Stimulated activated CD4-positive, alpha-beta T cell treated with anti-CD3 and anti-CD28 coated beads, TNF-alpha, amount 100 ng/mL, for 4 hours (primary cell): ENCODE data around the gene SLF2.
"Not testable (repeated sequence)": the region's sequence is repeated elsewhere in the genome, so short reads cannot be mapped to it uniquely, and the experiment has no call there.

Source experiments
- DNase-seq, 3 experiments: peaks; one replicate each; pipeline ENCODE4 v3.0.0-alpha.2; 2020; ENCODE audit warnings: low read depth in 3 of 3

Gene SLF2

DNA sequence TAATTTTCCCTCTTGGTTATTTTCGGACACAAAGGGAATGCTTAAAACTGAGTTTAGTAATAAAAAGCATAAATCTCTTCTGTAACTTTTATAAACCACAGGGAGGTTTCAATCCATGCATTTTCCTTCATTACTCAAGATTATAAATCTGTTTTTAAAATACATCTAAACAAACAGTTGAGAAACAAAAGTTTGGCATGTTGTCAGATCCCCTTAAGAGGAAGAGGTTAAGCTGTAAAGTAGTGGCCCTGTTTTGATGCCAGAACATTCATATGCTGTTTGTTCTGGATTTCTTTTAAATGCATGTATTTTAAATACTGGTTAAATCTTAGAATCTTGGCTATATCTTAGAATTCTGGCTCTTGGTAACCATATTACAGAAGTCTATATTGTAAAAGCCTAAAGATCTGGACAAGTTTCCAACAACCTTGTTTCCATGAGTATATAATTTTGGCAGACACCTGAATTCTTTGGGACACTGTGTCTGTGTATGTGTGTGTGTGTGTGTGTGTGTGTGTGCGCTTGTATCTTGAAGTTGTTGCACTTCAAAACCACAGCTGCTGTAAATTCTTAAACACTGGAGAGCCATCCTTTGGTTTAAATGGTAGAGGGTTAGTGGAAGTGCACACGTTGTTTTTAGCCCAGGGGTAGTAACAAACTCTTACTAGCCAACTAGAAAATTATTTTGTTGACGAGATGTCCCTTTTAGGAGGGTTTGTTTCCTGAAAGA lies 49.8 kb downstream of the SLF2 start:
- DNase-seq = no peak

GRCh38 chr10:100963826-100964225 lies 51.1 kb downstream of the SLF2 start:
- no peak for DNase-seq

GRCh38 chr10:100965820-100966219 lies 53.1 kb downstream of the SLF2 start:
- no peak for DNase-seq

DNA sequence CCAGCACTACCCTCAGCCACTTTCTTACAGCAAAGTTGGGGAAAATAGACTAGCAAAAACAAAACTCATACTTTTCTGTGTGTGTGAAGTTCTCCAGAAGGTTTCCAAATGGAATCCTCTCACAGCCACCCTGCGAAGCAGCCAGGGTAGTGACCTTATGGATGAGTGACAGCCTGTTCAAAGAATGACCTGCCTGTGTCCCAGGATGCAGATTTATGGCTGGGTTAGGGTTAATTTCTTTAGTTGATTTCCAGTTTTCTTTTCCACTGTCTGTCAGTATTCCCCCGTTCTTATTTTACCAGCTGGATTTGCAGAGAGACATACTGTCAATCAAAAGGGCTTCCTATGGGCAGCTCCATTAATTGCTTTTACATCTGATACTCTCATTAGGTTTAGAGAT lies 54.1 kb downstream of the SLF2 start:
- DNase-seq = no peak

GRCh38 chr10:100967332-100967731 lies 54.6 kb downstream of the SLF2 start:
- DNase-seq = no peak

DNA sequence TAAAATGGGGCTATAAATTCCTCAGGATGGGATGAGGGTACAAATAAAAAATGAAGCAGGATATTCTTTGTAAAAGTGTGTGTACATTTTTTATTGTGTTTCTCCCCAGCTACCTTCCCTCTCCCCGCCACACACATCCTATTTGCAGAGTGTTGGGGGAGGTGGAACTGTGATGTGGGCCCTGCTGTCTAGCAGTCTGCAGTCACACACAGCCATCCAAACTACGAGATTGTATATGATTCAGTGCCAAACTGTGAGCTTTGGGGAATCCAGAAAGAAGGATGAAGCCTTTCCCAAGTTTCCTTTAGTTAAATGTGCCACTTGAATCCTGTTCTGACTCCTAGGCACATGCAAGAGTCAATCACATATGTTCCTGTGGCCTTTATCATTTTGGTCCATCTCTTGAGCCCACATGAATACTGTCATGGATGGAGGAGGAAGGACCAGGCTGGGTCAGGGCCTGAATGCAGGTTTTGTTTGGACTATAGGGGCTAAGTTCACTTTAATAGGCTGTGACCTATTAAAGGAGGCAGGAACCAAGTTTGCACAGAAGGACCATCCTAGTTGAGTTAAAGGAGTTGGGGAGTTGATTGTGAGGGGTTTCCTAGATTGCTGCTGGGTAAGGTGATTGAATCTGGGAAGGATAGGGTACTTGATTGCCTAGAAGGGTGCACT lies 55.4 kb downstream of the SLF2 start:
- no peak for DNase-seq

DNA sequence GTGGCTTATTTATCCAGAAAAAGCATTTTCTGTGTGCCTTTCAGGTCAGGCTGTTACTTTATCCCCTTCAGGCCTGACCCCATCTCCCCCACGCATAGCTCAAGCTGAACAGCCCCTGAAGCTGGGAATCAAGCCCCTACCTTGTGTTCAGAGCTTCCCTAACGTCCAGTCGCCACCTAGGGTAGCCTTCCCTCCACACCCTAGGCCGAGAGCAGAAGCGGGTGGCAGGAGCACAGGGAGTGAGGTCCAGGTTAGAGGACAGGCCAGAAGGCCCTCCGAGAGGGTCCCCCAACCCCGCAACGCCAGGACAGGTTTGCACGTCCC lies 56.1 kb downstream of the SLF2 start:
- DNase-seq = no peak

DNA sequence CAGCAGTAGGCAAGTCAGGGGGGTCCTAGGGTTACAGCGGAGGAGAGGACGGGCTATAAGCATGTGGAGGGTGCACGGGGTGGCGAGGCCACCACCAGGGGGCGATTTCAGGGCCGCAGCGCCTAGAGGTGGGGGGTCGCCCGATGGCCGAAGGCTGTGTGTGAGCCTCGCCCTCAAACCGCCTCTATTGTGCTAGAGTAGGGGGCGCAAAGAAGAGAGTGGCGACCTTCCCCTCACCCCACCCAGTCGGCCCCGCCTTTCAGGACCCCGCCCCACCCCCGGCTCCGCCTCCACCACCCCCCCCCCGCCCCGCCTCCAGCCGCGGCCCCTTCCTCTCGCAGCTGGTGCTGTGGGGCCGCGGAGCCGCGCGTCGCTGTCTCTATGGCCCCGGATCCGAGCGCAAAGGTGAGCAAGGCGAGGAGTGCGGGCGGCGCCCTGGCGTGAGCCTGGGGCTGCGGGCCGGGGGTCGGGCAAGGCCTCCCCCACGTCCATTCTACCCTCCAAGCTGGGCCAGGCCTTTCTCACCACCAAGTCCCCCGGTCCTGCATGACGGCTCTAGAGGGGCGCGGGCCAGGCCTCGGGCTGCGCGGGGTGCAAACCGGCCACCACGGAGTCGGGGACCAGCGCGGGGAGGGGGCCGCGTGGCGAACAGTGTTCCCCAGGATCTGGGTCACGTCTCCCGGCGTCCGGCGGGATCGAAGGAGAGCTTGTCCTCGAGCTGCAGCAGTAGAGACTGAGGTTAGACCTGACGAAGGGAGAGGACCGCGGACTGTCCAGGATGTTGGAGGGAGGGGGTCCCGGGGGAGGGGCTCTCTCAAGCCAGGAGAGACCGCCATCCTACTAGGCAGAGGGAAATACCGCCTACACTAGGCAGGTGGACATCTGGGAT lies 56.7 kb downstream of the SLF2 start, which contains the start of gene SEMA4G:
TSS of gene SEMA4G (plus strand) at position 318 of the 889 bp plus-strand sequence. CDS start 3,409 bp downstream, outside the sequence.
- DNase-seq = peak in 1 of 3 experiments; percentile 19

- DNase-seq = peak in 1 of 3 experiments; percentile 17
Observed at GRCh38 chr10:100970076-100970913, 57.5 kb downstream of the SLF2 start.

DNA sequence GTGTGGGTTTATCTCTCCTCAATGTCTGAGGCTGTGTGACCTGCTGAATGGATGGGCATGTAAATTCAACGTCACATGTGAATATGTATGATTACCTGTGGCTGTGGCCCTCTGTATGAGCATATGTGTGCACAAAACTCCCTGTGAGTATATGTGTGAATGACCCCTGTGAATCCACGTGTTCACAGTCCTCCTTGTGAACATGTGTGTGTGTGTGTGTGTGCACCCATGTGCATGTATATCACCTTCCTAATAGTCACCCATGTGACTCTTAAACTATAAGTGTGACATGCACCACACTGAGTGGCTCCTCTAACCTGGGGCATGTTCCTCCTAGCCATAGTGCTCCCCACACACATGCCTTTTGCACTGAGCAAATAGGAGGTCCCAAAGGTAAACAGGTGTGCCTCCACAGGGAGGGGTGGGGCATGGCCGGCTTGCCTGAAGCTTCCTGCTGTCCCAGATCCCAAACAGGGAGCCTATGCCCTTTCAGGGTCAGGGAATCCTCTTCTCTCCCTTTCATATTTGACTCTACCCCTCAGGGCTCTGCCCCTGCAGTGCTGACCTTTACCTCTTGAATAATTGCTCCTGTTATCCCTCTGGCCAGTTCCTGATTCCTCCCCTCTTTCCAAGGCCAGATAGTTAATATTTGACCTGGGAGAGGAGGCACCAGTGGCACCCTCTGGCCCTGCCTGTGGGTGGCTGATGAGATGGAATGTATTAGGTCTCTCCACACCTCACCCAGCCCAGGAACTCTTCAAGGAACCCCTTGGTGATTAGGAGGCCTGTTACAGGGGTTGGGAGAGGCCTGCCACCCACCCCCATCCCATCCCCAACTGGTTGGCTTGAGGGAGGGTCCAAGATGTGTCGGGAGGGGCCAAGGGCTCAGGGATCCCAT lies 58.4 kb downstream of the SLF2 start:
- DNase-seq = no peak

GRCh38 chr10:100972115-100972903 lies 59.5 kb downstream of the SLF2 start:
- no peak for DNase-seq

- DNase-seq = no peak
Observed at GRCh38 chr10:100972904-100973535, 60.3 kb downstream of the SLF2 start.

- not testable (repeated sequence) for DNase-seq
Observed at GRCh38 chr10:100975397-100975796, 62.6 kb downstream of the SLF2 start.

GRCh38 chr10:100976906-100977305 lies 64.1 kb downstream of the SLF2 start:
- DNase-seq = no peak

DNA sequence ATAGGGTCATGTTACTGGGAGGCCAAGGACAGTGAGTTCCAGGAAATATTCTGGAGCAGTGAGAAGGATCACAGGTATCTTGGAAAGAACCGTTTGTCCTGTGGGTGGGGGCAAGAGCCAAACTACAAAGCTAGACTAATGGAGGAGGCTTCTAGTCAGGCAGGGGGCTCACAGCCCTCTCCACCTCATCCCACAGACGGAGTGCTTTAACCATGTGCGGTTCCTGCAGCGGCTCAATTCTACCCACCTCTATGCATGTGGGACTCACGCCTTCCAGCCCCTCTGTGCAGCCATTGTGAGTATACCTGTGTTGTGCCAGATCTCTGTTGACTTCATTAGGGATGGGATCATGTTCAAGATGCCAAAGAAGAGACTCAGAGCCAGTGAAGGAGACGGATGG lies 64.7 kb downstream of the SLF2 start:
- no peak for DNase-seq

DNA sequence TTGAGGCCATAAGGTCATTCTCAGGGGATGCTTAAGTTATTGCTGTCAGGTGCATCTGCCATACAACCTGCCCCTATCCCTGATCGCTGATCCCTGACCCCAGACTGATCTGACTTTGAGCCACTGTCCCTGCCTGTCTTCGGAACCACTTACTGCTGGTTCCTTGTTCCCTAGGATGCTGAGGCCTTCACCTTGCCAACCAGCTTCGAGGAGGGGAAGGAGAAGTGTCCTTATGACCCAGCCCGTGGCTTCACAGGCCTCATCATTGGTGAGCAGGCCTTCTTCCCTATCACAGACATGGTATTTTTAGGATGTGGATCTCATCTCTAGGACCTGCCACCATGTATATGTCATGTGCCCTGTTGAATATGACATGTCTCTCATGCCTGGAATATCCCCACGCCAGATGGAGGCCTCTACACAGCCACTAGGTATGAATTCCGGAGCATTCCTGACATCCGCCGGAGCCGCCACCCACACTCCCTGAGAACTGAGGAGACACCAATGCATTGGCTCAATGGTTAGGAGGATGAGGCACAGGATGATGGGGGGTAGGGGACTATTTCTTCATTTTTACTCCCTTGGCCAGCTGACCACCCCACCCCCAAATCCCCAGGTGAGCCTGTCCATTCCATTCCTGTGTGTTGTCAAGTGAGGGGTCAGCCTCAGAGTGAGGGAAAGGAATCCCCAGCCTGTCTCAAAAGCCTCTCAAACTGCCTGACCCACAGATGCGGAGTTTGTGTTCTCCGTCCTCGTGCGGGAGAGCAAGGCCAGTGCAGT lies 65.5 kb downstream of the SLF2 start:
- no peak for DNase-seq

DNA sequence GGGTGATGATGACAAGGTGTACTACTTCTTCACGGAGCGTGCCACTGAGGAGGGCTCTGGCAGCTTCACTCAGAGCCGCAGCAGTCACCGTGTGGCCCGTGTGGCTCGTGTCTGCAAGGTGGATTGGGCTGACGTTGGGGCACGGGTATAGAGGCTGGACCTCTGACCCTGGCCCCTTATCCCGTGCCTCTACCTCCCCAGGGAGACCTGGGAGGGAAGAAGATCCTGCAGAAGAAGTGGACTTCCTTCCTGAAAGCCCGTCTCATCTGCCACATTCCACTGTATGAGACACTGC lies 66.1 kb downstream of the SLF2 start:
- DNase-seq = no peak

- no peak for DNase-seq
Observed at GRCh38 chr10:100979791-100980272, 67.1 kb downstream of the SLF2 start.
